IgD-negative memory B cell (primary cell): ENCODE data around the gene GKN1. TPM values are rescaled to one million over a fixed set of nuclear protein-coding genes. Genes with fewer than 3 reads are reported as not detected.

ENCODE experiments used
- H3K27ac Mint-ChIP-seq, 3 donors: one replicate each; pipeline ENCODE4 v1.8.0; 2020 to 2022; ENCODE audit warnings: mild to moderate bottlenecking in 3 of 3, mixed read lengths in 3 of 3, moderate library complexity in 1 of 3
- H3K27me3 Mint-ChIP-seq: one replicate; pipeline ENCODE4 v1.8.0; 2021; ENCODE audit warnings: mixed read lengths
- H3K36me3 Mint-ChIP-seq: one replicate; pipeline ENCODE4 v1.8.0; 2020; ENCODE audit warnings: mild to moderate bottlenecking, mixed read lengths
- H3K4me1 Mint-ChIP-seq, 3 donors: one replicate each; pipeline ENCODE4 v1.8.0; 2020 to 2022; ENCODE audit warnings: mixed read lengths in 3 of 3, mild to moderate bottlenecking in 1 of 3
- H3K4me3 Mint-ChIP-seq, 4 donors: one replicate each; pipeline ENCODE4 v1.8.0; 2020 to 2022; ENCODE audit warnings: mild to moderate bottlenecking in 4 of 4, mixed read lengths in 4 of 4, moderate library complexity in 3 of 4
- H3K9me3 Mint-ChIP-seq, 3 donors: one replicate each; pipeline ENCODE4 v1.8.0; 2020 to 2021; ENCODE audit warnings: mixed read lengths in 3 of 3, mild to moderate bottlenecking in 1 of 3
- polyA plus RNA-seq: library from polyadenylated mRNA; unstranded; fragments of 300-500 nt; fragmentation: Illumina TruSeq; gene quantifications from one replicate; pipeline ENCODE4 v1.2.3, GENCODE V29; 2021

GKN1 gene
- polyA plus RNA-seq, 1 donor from 2014 or later = not detected

DNA sequence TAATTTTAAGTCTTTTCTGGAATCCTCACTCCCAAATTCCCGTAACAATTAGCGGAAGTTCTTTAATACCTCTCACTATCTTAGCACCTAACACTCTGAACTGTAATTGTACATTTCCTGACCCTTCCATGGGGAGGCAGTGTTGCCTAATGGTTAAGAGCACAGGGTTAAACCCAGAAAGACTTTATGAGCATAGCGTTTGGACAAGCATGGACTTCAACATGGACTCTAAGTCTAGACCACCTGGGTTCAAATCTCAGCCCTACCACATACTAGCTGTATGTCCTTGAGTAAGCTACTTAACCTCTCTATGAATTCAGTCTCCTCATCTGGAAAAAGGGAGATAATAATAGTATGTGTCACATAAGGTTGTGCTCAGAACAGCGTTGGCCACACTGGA lies 51.6 kb downstream of the GKN1 start:
- Mint-ChIP-seq H3K9me3 (peaks cover 0 to 4% (median 0%) of the 10 kb centered on the region in 3 donors), H3K4me1 (no peaks in the 10 kb centered on the region), H3K27ac (no peak overlapping the region), H3K27me3 (peaks cover 15% of the 10 kb centered on the region), H3K4me3 (no peak overlapping the region), H3K36me3 (no peaks in the 10 kb centered on the region)

DNA sequence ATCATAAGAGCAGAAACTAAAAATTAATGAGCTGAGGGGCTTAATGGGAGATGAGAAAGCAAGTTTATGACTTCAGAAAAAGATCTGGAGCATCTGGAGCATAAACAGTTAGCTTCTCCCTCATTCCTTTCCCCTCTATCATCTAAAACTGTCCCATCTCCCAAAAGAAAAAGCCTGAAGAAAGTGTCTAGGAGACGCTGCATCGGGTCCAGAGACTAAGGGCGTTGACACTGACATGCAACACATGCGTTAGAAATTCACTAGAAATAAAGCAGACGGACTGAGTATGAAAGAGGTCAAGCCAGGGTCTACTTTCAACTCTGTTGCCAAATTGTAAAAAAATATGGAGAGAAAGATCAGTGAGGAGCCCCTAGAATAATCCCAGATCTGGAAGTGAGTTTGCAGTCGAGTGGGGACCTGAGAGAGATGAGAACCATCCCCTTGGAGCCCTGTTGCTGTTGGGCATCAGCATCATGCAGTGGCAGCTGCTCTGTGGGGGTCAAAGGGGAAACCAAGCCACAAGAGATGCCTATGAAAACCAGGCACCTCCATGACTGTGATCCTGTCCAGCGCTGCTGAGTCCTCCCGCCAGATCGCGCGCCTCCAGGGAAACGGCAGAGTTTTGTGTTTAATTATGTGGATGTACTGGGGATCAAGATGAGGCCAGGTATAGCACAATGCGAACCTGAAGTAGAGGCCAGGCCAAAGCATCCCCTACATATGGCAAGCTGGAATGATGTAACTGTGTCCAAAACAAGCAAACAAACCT lies 52.4 kb downstream of the GKN1 start:
- no peak overlapping the region for H3K27ac Mint-ChIP-seq
- no peaks in the 10 kb centered on the region for H3K4me1 Mint-ChIP-seq
- H3K9me3 Mint-ChIP-seq = peaks cover 0 to 4% (median 0%) of the 10 kb centered on the region in 3 donors
- H3K4me3 Mint-ChIP-seq = no peak overlapping the region
- peaks cover 12% of the 10 kb centered on the region for H3K27me3 Mint-ChIP-seq
- no peaks in the 10 kb centered on the region for H3K36me3 Mint-ChIP-seq

Other genes with a start within 250 kb of the GKN1 start
- gene ARHGAP25, start 239.8 kb upstream of the GKN1 start, polyA plus RNA-seq = 217 TPM
- gene BMP10, start 103.2 kb upstream of the GKN1 start, polyA plus RNA-seq = not detected
- gene GKN2, start 21.7 kb upstream of the GKN1 start, polyA plus RNA-seq = not detected
- not detected for gene ANTXR1, start 38.5 kb downstream of the GKN1 start, polyA plus RNA-seq